H1 (cell line): Measurements from ENCODE around the gene ACTR1A. TPM values are rescaled to one million over a fixed set of nuclear protein-coding genes. Genes with fewer than 3 reads are reported as not detected.

Experiments
- polyA plus RNA-seq, 7 experiments: library from polyadenylated mRNA; depleted of rRNA in 3 of 7; stranded (reverse) in 5 of 7; unstranded in 2 of 7; fragments of >200 nt in 5 of 7; fragments of 200-250 nt in 2 of 7; gene quantifications; 1 replicate in 5 of 7; 2 replicates in 1 of 7; 4 replicates in 1 of 7; pipeline versions ENCODE4 v1.2.1 to v1.2.3, GENCODE V29; 2011 to 2013; ENCODE audit warnings: missing spikeins in 2 of 7, mixed read lengths in 2 of 7
- total RNA-seq: library from RNA; stranded (reverse); fragmentation: NEBNext Ultra II Directional; extraction: Animal tissue kit (Norgen Biotek cat#: 25700); gene quantifications from 2 replicates; pipeline ENCODE4 v1.2.1, GENCODE V29; 2021
- TF ChIP-seq, protein P1 (sequence below): fragments of 300-600 bp; sonication (generic); IDR thresholded peaks from 2 replicates; pipeline ENCODE4 v1.7.1; 2012; ENCODE audit warnings: low read length, moderate library complexity, mild to moderate bottlenecking, inconsistent platforms; ENCODE audit not compliant: insufficient replicate concordance

Gene ACTR1A
- total and polyA plus RNA-seq, 2 of the 8 experiments (the other 6 are each of a cell fraction or from before 2014, with no cell fraction given) = 78.6 to 86.3 TPM

- TF ChIP-seq, protein P1, sequence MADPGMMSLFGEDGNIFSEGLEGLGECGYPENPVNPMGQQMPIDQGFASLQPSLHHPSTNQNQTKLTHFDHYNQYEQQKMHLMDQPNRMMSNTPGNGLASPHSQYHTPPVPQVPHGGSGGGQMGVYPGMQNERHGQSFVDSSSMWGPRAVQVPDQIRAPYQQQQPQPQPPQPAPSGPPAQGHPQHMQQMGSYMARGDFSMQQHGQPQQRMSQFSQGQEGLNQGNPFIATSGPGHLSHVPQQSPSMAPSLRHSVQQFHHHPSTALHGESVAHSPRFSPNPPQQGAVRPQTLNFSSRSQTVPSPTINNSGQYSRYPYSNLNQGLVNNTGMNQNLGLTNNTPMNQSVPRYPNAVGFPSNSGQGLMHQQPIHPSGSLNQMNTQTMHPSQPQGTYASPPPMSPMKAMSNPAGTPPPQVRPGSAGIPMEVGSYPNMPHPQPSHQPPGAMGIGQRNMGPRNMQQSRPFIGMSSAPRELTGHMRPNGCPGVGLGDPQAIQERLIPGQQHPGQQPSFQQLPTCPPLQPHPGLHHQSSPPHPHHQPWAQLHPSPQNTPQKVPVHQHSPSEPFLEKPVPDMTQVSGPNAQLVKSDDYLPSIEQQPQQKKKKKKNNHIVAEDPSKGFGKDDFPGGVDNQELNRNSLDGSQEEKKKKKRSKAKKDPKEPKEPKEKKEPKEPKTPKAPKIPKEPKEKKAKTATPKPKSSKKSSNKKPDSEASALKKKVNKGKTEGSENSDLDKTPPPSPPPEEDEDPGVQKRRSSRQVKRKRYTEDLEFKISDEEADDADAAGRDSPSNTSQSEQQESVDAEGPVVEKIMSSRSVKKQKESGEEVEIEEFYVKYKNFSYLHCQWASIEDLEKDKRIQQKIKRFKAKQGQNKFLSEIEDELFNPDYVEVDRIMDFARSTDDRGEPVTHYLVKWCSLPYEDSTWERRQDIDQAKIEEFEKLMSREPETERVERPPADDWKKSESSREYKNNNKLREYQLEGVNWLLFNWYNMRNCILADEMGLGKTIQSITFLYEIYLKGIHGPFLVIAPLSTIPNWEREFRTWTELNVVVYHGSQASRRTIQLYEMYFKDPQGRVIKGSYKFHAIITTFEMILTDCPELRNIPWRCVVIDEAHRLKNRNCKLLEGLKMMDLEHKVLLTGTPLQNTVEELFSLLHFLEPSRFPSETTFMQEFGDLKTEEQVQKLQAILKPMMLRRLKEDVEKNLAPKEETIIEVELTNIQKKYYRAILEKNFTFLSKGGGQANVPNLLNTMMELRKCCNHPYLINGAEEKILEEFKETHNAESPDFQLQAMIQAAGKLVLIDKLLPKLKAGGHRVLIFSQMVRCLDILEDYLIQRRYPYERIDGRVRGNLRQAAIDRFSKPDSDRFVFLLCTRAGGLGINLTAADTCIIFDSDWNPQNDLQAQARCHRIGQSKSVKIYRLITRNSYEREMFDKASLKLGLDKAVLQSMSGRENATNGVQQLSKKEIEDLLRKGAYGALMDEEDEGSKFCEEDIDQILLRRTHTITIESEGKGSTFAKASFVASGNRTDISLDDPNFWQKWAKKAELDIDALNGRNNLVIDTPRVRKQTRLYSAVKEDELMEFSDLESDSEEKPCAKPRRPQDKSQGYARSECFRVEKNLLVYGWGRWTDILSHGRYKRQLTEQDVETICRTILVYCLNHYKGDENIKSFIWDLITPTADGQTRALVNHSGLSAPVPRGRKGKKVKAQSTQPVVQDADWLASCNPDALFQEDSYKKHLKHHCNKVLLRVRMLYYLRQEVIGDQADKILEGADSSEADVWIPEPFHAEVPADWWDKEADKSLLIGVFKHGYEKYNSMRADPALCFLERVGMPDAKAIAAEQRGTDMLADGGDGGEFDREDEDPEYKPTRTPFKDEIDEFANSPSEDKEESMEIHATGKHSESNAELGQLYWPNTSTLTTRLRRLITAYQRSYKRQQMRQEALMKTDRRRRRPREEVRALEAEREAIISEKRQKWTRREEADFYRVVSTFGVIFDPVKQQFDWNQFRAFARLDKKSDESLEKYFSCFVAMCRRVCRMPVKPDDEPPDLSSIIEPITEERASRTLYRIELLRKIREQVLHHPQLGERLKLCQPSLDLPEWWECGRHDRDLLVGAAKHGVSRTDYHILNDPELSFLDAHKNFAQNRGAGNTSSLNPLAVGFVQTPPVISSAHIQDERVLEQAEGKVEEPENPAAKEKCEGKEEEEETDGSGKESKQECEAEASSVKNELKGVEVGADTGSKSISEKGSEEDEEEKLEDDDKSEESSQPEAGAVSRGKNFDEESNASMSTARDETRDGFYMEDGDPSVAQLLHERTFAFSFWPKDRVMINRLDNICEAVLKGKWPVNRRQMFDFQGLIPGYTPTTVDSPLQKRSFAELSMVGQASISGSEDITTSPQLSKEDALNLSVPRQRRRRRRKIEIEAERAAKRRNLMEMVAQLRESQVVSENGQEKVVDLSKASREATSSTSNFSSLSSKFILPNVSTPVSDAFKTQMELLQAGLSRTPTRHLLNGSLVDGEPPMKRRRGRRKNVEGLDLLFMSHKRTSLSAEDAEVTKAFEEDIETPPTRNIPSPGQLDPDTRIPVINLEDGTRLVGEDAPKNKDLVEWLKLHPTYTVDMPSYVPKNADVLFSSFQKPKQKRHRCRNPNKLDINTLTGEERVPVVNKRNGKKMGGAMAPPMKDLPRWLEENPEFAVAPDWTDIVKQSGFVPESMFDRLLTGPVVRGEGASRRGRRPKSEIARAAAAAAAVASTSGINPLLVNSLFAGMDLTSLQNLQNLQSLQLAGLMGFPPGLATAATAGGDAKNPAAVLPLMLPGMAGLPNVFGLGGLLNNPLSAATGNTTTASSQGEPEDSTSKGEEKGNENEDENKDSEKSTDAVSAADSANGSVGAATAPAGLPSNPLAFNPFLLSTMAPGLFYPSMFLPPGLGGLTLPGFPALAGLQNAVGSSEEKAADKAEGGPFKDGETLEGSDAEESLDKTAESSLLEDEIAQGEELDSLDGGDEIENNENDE = no peak
These were observed 51.2 kb downstream of the ACTR1A start, which contains the start of gene C10orf95 (continued) for GRCh38 chr10:102451105-102451969.
